Measurements from ENCODE around the gene COQ7. TPM values are rescaled to one million over a fixed set of nuclear protein-coding genes. Genes with fewer than 3 reads are reported as not detected.

The COQ7 gene
- polyA plus RNA-seq, 1 experiment: 14.2 TPM

- Histone ChIP-seq H3K27ac (ENCODE audit: low read depth, low read length) (no peak overlapping the region), H3K4me3 (ENCODE audit: low read depth, low read length) (no peak overlapping the region), H3K27me3 (ENCODE audit: control insufficient read depth, insufficient read depth, low read length) (no peaks in the 10 kb centered on the region), H3K9me3 (ENCODE audit: control insufficient read depth, insufficient read depth, low read length) (peaks cover 14% of the 10 kb centered on the region; the same call in 1 of the 2 replicates)
- no peak for TF ChIP-seq CTCF (IDR thresholded peaks at IDR 0.05; ENCODE audit: low read depth, low read length)
- no peak for DNase-seq (ENCODE audit: low read depth, low spot score)
- ChIA-PET CTCF (interaction anchor here (1.5 to 2.1 kb wide), 2 partner anchors 25 to 26 kb away, joined by 4 to 7 read pairs; no protein-coding TSS in a partner anchor), POLR2A (interaction anchor here (0.7 to 0.8 kb wide), 2 partner anchors 24 to 36 kb away, joined by 3 read pairs; no protein-coding TSS in a partner anchor)
Measured at GRCh38 chr16:19112099-19112407, 44.6 kb downstream of the COQ7 start.

GRCh38 chr16:19113577-19114358 is 46.4 kb downstream of the COQ7 start, which contains the start of gene ITPRIPL2:
ITPRIPL2 (plus strand) TSS chr16:19113964; CDS start chr16:19114462, 498 bp downstream.
- Histone ChIP-seq H3K4me3 (ENCODE audit: low read depth, low read length) (peak within 1 kb of the TSS; percentile 73), H3K9me3 (ENCODE audit: control insufficient read depth, insufficient read depth, low read length) (peaks cover 14% of the 10 kb centered on the region; the same call in 1 of the 2 replicates), H3K27me3 (ENCODE audit: control insufficient read depth, insufficient read depth, low read length) (no peaks in the 10 kb centered on the region), H3K27ac (ENCODE audit: low read depth, low read length) (peak within 1 kb of the TSS; percentile 88)
- DNase-seq (ENCODE audit: low read depth, low spot score): no peak
- POLR2A ChIA-PET: interaction anchor here (0.5 to 1.2 kb wide), 3 partner anchors 9 to 407 kb away, joined by 3 to 5 read pairs (median 4); no protein-coding TSS in a partner anchor
- TF ChIP-seq CTCF (IDR thresholded peaks at IDR 0.05; ENCODE audit: low read depth, low read length): no peak
- CTCF ChIA-PET: interaction anchor here (1.4 to 2.1 kb wide), 3 partner anchors 27 to 28 kb away, joined by 4 to 7 read pairs (median 5); no protein-coding TSS in a partner anchor

GRCh38 chr16:19114359-19115147 is 47.1 kb downstream of the COQ7 start:
- CTCF ChIA-PET: interaction anchor here (1.2 to 1.4 kb wide), 2 partner anchors 10 to 28 kb away, joined by 3 to 5 read pairs; no protein-coding TSS in a partner anchor
- DNase-seq (ENCODE audit: low read depth, low spot score): no peak
- POLR2A ChIA-PET: interaction anchor here (0.5 to 1.2 kb wide), 4 partner anchors 10 to 406 kb away, joined by 3 to 5 read pairs (median 4); partner anchors contain the start of gene RPS15A

More at GRCh38 chr16:19114359-19115147, 47.1 kb downstream of the COQ7 start:
- TF ChIP-seq CTCF (IDR thresholded peaks at IDR 0.05; ENCODE audit: low read depth, low read length): 0 out of 2 replicates have a peak, but pooled peaks have one; percentile 33
- H3K4me3 ChIP-seq (ENCODE audit: low read depth, low read length): peak overlapping the region; percentile 73
- no peaks in the 10 kb centered on the region for H3K27me3 ChIP-seq (ENCODE audit: control insufficient read depth, insufficient read depth, low read length)
- peak overlapping the region; percentile 68 for H3K27ac ChIP-seq (ENCODE audit: low read depth, low read length)
- H3K9me3 ChIP-seq (ENCODE audit: control insufficient read depth, insufficient read depth, low read length): peaks cover 14% of the 10 kb centered on the region; the same call in 1 of the 2 replicates
